Hippocampal formation (tissue), 2 donors: Measurements from ENCODE around the gene POFUT2.

Experiments used
- DNase-seq, 2 donors: peaks; one replicate each; lab custom pipeline; 2025; lab: John Stamatoyannopoulos, UW

POFUT2 gene

DNA sequence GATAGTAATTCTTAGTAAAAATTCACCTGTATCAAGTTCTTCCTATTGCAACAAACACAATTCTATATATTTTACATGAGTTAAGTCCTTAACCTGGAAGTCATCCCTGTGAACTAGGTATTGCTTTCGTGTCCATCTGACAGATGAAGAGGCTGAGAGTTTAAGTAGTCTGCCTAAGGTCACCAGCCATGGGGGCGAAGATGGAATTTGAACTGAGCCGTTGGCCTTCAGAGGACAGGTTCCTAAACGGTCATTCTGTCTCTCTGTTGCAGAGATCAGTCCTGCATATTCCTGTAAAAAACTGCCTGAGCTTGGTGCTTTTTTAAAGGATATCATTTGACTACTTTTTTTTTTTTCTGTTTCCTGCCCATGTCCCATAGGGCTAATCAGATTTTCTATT, 10.2 kb upstream of the POFUT2 start:
- DNase-seq: no peak

DNA sequence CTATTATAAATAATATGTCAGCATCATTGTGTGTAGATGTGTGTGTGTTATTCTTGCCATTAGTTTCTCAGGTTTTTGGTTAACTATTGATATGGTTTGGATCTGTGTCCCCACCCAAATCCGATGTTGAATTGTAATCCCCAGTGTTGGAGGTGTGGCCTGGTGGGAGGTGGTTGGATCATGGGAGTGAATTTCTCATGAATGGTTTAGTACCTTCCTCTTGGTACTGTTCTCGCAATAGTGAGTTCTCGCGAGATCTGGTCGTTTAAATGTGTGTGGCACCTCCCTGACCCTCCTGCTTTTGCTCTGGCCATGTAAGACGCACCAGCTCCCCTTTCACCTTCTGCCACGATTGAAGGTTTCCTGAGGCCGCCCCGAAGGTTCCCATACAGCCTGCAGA, 9.6 kb upstream of the POFUT2 start:
- DNase-seq: no peak

- DNase-seq: no peak
Observed at GRCh38 chr21:45296638-45297037, 8.9 kb upstream of the POFUT2 start.

GRCh38 chr21:45295576-45296365, 8.1 kb upstream of the POFUT2 start:
- DNase-seq: no peak

DNA sequence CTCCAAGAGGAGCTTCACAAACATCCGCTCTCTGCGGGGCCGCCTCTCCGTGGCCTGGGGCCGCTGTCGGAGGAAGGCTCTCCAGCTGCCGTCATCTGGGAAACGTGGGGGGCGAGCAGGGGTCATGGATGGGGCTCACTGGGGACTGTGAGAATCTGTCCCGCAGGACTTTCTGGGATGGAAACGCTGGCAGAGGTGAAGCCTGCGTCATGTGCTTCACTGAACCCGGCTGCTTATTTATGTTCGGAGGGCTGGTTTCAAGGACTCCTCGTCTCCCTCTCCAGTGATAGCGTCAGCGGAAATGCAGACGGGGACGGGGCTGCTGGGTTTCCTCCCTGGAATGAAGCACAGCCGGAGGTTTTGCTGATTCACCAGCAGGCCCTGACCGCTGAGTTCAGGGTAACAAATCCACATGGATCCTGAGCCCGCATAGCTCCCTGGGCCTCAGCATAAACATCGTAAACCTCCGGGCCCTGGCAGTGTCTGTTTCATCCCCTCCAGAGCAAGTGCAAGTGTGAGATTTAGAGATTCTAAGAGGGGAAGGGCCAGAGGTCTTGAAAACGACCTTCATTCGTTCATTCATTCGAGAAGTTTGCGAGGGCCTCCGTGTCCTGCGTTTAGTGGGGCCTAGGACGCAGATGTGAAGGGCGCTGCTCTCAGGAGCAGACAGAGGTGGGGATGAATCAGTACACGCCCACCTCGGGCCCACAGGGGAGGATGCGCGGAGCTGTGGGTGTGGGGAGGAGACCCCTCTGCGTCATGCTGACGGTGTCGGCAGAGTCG, 7.0 kb upstream of the POFUT2 start:
- DNase-seq: no peak

- DNase-seq: no peak
Observed at GRCh38 chr21:45293726-45294401, 6.2 kb upstream of the POFUT2 start.

GRCh38 chr21:45293220-45293725, 5.6 kb upstream of the POFUT2 start:
- no peak for DNase-seq

DNA sequence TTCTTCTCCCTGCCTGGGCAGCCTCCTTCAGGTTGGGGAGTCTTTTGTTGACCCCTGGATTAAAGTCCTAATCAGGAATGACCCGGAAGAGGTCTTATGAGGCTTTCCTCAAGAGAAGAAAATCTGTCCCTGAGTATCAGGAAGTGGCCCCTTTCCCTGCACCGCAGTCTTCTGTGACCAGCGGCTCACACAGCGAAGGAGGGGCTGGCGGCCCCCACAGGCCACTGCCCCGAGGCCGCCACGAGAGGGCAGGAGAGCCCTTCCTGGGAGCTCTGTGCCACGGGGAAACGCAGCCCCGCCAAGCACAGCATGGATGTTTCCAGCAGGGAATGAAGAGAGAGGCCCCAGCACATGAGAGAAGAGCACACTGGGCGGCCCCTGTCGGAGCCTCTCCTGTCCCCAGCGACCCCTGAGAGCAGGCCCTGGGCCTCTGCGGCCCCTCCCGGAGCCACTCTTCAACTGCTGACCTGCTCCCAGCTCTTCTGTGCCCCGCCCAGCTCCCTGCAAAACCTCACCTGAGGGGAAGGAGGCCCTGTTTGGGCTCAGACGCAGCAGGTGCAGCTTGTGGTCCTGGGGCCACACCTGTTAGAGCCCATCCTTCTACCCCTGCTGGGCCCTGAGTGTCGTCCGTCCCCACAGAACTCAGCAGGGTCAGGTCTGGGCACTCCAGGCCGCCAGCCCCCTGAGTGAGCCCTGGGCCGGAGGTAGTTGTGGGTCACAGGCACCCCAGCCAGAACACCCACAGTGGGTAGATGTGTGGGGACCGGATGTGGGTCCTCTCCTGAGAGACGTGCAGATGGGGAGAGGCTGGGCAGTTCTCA, 4.9 kb upstream of the POFUT2 start:
- DNase-seq: peak; percentile 72 to 79

DNA sequence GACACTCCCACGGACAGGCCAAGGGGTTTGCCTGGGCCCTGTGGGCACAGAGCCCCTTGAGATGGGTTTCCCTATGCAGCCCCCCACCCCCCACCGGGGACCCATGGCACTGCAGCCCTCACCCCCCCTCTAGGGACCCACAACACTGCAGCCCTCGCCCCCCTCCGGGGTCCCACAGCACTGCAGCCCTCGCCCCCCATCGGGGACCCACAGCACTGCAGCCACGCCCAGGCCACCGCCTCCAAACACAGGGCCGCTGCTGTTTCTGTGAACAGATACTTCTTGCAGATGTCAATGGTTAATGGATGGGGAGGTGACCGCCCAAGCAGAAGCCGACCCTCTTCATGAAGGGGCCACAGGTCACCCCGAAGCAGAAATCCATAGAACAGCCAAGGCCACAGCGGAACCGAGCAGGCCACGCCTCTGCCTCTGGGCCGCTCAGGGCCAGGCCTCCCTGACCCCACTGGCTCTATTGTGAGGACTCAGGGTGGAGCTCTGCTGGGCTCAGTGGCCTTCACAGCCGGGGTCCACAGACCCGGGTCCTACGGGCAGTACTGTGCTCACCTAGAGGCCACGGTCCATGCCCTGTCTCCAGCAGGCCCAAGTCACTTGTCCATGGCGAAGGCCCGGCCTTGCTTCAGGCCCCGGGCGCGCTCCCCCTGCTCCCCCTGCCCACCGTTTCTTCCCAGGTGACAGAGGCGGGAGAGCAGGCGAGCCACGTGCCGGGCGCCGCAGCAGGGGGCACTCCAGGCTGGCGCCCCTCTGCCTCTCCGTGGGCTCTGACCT, 4.1 kb upstream of the POFUT2 start:
- no peak for DNase-seq

DNA sequence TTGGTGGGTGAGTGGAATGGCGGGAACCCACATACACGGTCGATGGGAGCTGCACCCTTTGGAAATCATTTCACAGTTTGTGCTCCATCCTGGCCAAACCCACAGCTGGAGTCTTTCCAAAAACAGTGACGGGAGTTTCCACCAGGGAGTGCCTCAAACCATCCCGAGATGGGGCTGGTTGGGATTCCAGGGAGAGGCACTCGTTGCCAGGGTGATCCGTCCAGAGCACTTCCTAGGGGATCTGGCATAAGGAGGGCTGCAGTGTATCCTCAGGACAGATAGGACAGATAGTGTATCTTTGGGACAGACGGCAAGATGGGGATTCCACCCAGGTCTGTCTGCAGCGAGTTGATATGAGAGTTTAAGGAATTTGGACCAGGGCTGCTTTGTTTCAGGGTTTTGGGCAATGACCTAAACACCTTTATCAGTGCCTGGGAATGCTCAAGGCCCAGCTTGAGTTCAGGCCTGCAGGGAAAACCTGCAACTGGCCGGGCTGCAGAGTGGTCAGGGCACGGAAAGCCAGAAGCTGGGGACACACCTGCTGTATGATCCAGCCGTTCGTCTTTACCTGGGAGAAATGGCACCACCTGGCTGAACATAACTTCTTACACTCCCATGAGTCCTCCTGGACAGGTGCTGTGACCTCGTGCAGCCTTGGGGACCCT, 3.4 kb upstream of the POFUT2 start:
- no peak for DNase-seq

- DNase-seq: no peak
Observed at GRCh38 chr21:45289655-45290515, 2.2 kb upstream of the POFUT2 start.

DNA sequence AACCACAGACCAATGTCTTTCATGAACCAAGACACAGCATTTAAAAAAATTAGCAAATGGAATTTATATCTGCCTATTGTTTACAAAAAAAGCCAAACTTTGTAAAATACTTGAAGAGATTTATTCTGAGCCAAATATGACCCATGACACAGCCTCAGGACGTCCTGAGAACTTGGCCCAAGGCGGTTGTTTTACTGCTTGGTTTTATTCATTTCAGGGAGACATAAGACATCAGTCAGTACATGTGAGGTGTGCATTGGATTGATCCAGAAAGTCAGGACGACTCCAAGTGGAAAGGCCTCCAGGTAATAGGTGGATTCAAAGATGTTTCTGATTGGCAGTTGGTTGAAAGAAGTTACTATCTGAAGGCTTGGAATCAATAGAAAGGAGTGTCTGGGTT, 1.4 kb upstream of the POFUT2 start:
- no peak for DNase-seq

- no peak for DNase-seq
Observed at GRCh38 chr21:45288441-45288841, 746 bp upstream of the POFUT2 start.

DNA sequence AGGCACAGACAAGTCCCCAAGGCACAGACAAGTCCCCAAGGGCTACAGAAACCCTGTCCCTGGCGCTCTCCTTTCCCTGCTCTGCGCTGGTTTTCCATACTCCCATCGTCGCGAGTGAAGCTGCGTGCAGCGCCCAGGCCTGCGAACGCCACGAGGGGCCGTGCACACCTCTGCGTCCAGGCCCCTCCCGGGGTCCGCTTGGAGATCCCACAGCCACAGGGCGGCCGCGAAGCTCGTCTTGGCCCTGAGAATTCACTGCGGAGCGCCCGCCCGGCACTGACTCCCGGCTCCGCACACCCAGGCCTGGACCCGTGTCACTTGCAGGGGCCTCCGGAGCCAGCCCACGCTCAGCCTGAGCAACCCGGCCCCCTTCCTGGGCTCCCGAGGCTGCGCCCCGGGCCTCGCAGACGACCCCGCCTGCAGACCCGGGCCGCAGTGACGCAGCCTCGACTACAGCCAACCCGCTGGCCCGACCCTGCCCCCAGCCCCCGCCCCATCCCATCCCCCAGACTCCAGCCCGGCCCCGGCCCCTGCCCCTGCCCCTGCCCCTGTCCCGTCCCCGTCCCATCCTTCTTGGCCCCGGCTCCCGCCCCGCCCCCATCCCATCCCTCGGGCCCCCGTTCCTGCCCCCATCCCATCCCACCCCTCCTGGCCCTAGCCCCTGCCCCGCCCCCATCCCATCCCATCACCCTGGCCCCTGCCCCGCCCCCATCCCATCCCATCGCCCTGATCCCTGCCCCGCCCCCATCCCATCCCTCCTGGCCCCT, 841 bp downstream of the POFUT2 start:
- DNase-seq: no peak

GRCh38 chr21:45285266-45285931, 2.3 kb downstream of the POFUT2 start:
- no peak for DNase-seq

DNA sequence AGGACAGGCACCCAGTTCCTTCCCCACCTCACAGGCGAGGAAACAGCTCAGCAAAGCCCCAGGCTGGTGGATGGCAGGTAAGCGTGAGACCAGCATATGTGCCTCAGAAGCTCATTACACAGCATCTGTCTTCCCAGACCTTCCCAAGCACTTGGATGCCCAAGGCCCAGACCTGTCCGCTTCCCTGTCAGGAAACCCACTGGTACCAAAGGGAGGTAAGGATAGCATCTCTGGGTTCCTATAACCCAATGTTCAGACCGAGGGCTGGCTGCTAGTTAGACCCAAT, 3.3 kb downstream of the POFUT2 start:
- no peak for DNase-seq

GRCh38 chr21:45283611-45284455, 3.9 kb downstream of the POFUT2 start:
- DNase-seq: no peak
